ENCODE measurements around the gene GABARAP. TPM values are rescaled to one million over a fixed set of nuclear protein-coding genes. Genes with fewer than 3 reads are reported as not detected.

Gene GABARAP
- total and polyA plus RNA-seq, 2 of the 13 experiments (the other 11 are each of a cell fraction or from before 2014, with no cell fraction given) = 161 to 310 TPM

DNA sequence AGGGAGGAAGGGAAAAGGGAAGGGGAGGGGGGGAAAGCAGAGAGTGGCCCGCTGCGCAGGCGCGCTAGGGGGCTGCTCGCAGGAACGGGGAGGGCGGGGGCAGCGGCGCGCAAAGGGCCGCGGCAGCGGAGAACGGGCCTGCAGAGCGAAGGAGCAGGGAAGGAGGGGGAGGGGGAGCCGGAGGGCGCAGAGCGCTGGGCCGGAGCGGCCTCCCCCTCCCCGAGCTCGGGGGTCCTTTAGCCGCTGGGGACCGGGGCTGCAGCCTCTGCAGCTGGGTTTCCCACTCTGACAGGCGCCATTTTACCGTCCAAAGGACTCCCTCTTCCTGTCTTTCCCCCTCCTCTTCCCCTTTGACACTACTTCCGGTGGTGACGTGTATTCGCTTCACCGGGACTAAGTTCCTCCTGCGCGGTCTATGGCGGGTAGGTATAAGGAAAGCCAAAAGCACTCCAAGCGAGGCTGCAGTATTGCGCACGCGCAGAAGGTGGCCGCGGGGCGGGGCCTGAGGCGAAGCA, 9.5 kb upstream of the GABARAP start, which contains the start of gene CTDNEP1 (continued):
- no peak for TF ChIP-seq SOX6 (IDR thresholded peaks at IDR 0.05)
- no peak for TF ChIP-seq SOX6 (CRISPR knock-in tag; IDR thresholded peaks at IDR 0.05)
- no peak for TF ChIP-seq ZNF614 (CRISPR knock-in tag; IDR thresholded peaks at IDR 0.05; ENCODE audit: borderline replicate concordance)
- TF ChIP-seq, protein P1, sequence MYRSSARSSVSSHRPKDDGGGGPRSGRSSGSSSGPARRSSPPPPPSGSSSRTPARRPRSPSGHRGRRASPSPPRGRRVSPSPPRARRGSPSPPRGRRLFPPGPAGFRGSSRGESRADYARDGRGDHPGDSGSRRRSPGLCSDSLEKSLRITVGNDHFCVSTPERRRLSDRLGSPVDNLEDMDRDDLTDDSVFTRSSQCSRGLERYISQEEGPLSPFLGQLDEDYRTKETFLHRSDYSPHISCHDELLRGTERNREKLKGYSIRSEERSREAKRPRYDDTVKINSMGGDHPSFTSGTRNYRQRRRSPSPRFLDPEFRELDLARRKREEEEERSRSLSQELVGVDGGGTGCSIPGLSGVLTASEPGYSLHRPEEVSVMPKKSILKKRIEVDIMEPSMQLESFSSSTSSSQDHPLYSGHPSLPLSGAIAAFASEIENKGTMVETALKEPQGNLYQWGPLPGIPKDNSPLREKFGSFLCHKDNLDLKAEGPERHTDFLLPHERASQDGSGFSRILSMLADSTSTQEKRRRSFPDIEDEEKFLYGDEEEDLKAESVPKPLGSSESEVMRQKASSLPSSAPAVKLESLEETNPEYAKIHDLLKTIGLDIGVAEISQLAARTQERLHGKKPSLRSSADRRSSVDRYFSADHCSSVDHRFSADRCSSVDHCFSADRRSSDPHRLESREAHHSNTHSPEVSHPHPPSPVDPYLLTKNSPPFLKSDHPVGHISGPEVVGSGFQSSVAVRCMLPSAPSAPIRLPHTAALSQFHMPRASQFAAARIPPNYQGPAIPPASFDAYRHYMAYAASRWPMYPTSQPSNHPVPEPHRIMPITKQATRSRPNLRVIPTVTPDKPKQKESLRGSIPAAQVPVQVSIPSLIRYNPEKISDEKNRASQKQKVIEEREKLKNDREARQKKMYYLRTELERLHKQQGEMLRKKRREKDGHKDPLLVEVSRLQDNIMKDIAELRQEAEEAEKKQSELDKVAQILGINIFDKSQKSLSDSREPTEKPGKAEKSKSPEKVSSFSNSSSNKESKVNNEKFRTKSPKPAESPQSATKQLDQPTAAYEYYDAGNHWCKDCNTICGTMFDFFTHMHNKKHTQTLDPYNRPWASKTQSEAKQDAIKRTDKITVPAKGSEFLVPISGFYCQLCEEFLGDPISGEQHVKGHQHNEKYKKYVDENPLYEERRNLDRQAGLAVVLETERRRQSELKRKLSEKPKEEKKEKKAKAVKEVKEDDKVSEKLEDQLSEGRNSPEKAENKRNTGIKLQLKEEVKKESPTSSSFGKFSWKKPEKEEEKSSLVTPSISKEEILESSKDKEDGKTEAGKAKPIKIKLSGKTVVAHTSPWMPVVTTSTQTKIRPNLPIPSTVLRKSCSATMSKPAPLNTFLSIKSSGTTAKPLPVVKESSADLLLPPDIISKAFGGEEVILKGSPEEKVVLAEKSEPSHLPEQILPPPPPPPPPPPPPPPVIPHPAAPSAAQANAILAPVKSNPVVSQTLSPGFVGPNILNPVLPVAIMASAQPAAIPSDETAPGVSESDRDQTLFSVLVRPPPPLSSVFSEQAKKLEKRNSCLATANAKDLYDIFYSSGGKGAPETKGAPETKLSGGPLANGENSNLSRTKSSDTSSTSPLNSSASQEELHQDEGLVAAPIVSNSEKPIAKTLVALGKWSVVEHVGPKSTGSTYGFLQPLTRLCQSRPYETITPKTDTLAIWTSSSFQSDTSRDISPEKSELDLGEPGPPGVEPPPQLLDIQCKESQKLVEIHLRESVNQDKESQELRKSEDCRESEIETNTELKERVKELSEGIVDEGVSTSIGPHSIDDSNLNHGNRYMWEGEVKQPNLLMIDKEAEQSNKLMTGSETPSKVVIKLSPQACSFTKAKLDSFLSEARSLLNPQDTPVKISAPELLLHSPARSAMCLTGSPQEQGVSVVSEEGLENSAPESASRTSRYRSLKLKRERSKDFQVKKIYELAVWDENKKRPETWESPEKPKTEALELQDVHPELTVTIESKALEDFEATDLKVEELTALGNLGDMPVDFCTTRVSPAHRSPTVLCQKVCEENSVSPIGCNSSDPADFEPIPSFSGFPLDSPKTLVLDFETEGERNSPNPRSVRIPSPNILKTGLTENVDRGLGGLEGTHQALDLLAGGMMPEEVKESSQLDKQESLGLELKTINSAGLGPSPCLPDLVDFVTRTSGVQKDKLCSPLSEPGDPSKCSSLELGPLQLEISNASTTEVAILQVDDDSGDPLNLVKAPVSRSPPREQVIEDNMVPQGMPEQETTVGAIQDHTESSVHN (CRISPR knock-in tag; IDR thresholded peaks at IDR 0.05) = no peak
- TF ChIP-seq HNRNPLL (IDR thresholded peaks at IDR 0.05; ENCODE audit: low read depth, low read length, poor library complexity, severe bottlenecking) = peak; percentile 83
- TF ChIP-seq, protein P2, sequence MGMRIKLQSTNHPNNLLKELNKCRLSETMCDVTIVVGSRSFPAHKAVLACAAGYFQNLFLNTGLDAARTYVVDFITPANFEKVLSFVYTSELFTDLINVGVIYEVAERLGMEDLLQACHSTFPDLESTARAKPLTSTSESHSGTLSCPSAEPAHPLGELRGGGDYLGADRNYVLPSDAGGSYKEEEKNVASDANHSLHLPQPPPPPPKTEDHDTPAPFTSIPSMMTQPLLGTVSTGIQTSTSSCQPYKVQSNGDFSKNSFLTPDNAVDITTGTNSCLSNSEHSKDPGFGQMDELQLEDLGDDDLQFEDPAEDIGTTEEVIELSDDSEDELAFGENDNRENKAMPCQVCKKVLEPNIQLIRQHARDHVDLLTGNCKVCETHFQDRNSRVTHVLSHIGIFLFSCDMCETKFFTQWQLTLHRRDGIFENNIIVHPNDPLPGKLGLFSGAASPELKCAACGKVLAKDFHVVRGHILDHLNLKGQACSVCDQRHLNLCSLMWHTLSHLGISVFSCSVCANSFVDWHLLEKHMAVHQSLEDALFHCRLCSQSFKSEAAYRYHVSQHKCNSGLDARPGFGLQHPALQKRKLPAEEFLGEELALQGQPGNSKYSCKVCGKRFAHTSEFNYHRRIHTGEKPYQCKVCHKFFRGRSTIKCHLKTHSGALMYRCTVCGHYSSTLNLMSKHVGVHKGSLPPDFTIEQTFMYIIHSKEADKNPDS (CRISPR knock-in tag; IDR thresholded peaks at IDR 0.05) = no peak
- TF ChIP-seq, protein P3, sequence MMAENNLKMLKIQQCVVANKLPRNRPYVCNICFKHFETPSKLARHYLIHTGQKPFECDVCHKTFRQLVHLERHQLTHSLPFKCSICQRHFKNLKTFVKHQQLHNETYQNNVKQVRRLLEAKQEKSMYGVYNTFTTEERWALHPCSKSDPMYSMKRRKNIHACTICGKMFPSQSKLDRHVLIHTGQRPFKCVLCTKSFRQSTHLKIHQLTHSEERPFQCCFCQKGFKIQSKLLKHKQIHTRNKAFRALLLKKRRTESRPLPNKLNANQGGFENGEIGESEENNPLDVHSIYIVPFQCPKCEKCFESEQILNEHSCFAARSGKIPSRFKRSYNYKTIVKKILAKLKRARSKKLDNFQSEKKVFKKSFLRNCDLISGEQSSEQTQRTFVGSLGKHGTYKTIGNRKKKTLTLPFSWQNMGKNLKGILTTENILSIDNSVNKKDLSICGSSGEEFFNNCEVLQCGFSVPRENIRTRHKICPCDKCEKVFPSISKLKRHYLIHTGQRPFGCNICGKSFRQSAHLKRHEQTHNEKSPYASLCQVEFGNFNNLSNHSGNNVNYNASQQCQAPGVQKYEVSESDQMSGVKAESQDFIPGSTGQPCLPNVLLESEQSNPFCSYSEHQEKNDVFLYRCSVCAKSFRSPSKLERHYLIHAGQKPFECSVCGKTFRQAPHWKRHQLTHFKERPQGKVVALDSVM (CRISPR knock-in tag; IDR thresholded peaks at IDR 0.05) = no peak
- TF ChIP-seq DR1 (CRISPR knock-in tag; IDR thresholded peaks at IDR 0.05) = no peak
- TF ChIP-seq ZNF839 (CRISPR knock-in tag; IDR thresholded peaks at IDR 0.05; ENCODE audit: borderline replicate concordance) = no peak
- peak; percentile 92 for TF ChIP-seq GABPB1 (CRISPR knock-in tag; IDR thresholded peaks at IDR 0.05)
- TF ChIP-seq CCDC6 (CRISPR knock-in tag; IDR thresholded peaks at IDR 0.05) = no peak
- no peak for TF ChIP-seq ZNF777 (CRISPR knock-in tag; IDR thresholded peaks at IDR 0.05)
- no peak for TF ChIP-seq ZNF7 (CRISPR knock-in tag; IDR thresholded peaks at IDR 0.05)
- TF ChIP-seq MBNL3 (CRISPR knock-in tag; conservative IDR thresholded peaks at IDR 0.05) = no peak
- TF ChIP-seq, protein P4, sequence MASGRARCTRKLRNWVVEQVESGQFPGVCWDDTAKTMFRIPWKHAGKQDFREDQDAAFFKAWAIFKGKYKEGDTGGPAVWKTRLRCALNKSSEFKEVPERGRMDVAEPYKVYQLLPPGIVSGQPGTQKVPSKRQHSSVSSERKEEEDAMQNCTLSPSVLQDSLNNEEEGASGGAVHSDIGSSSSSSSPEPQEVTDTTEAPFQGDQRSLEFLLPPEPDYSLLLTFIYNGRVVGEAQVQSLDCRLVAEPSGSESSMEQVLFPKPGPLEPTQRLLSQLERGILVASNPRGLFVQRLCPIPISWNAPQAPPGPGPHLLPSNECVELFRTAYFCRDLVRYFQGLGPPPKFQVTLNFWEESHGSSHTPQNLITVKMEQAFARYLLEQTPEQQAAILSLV (CRISPR knock-in tag; IDR thresholded peaks at IDR 0.05; ENCODE audit: borderline replicate concordance) = no peak
- no peak for TF ChIP-seq JUN (CRISPR knock-in tag; IDR thresholded peaks at IDR 0.05)
- no peak for TF ChIP-seq ZBTB7A (CRISPR knock-in tag; IDR thresholded peaks at IDR 0.05)
